HCT116 (cell line): ENCODE data around the gene MAGEC2.

Experiments
- CTCF ChIP-seq, 3 experiments: fragments of 200-600 bp in 1 of 3; sonication (generic) in 1 of 3; IDR thresholded peaks in 2 of 3; conservative IDR thresholded peaks in 1 of 3; 2 replicates each; pipeline ENCODE4 v1.5.1; 2012 to 2017; ENCODE audit warnings: low read depth in 2 of 3, low read length in 2 of 3, antibody characterized with exemption in 1 of 3, borderline replicate concordance in 1 of 3, control low read depth in 1 of 3, mild to moderate bottlenecking in 1 of 3, mixed read lengths in 1 of 3, mixed run types in 1 of 3, moderate library complexity in 1 of 3; ENCODE audit not compliant: insufficient read depth in 1 of 3
- EZH2 ChIP-seq: fragments of 200-600 bp; sonication (generic); IDR thresholded peaks from 2 replicates; pipeline ENCODE4 v1.6.1; 2017; ENCODE audit warnings: antibody characterized with exemption, mixed run types
- MAX ChIP-seq: IDR thresholded peaks from 2 replicates; pipeline ENCODE4 v1.6.1; 2012
- REST ChIP-seq: IDR thresholded peaks from 2 replicates; pipeline ENCODE4 v1.6.1; 2012; ENCODE audit warnings: low read depth
- SP1 ChIP-seq: IDR thresholded peaks from 2 replicates; pipeline ENCODE4 v1.6.1; 2012; ENCODE audit warnings: low read depth

- no peak for TF ChIP-seq REST
- TF ChIP-seq CTCF (IDR thresholded peaks at IDR 0.05 in 2 of 3, conservative IDR thresholded peaks at IDR 0.05 in 1 of 3; ENCODE audit: borderline replicate concordance in 1 of 3, insufficient read depth in 1 of 3, low read depth in 2 of 3, low read length in 2 of 3) = no peak
- TF ChIP-seq EZH2 = no peak
- no peak for TF ChIP-seq SP1
- TF ChIP-seq MAX = no peak
Measured at GRCh38 chrX:142214081-142214480, 9.0 kb upstream of the MAGEC2 start.
